Naive thymus-derived CD8-positive, alpha-beta T cell (primary cell): ENCODE data around the gene NUP133. TPM values are rescaled to one million over a fixed set of nuclear protein-coding genes. Genes with fewer than 3 reads are reported as not detected.
A peak's percentile ranks its signal among the peaks of the same experiment; 100 is the strongest.
"Not testable (repeated sequence)": the region's sequence is repeated elsewhere in the genome, so short reads cannot be mapped to it uniquely, and the experiment has no call there.

ENCODE experiments used
- ATAC-seq, 2 donors: fragments of 150-1000 bp; cut with Tn5 transposase in 1 of 2; sonication (Bioruptor Pico), chemical (Tn5 transposase) in 1 of 2; 1 replicate in 1 of 2; 2 replicates in 1 of 2; pipeline ENCODE4 v1.10.0; 2021; ENCODE audit warnings: mild to moderate bottlenecking in 2 of 2, moderate library complexity in 2 of 2
- POLR2A ChIA-PET: fragments of 350-600 bp; sonication (Branson Sonifier 250); formaldehyde crosslinking; loops from one replicate; lab custom pipeline; 2021; ENCODE audit warnings: antibody characterized with exemption; lab: Charles Lee
- DNase-seq, 10 donors: peaks; one replicate each; pipeline versions ENCODE4 v3.0.0 to v3.0.0-alpha.2; 2020 to 2022
- H3K27ac Mint-ChIP-seq, 10 donors: one replicate each; pipeline ENCODE4 v1.8.0; 2020 to 2022; ENCODE audit warnings: mild to moderate bottlenecking in 10 of 10, mixed read lengths in 10 of 10, moderate library complexity in 4 of 10, inconsistent platforms in 1 of 10
- H3K27me3 Mint-ChIP-seq, 5 donors: one replicate each; pipeline ENCODE4 v1.8.0; 2021 to 2022; ENCODE audit warnings: mixed read lengths in 5 of 5
- H3K36me3 Mint-ChIP-seq, 3 donors: one replicate each; pipeline ENCODE4 v1.8.0; 2020 to 2022; ENCODE audit warnings: mixed read lengths in 3 of 3, mild to moderate bottlenecking in 2 of 3, inconsistent platforms in 1 of 3
- H3K4me1 Mint-ChIP-seq, 4 donors: one replicate each; pipeline ENCODE4 v1.8.0; 2021 to 2022; ENCODE audit warnings: mixed read lengths in 4 of 4
- H3K4me3 Mint-ChIP-seq, 10 donors: one replicate each; pipeline ENCODE4 v1.8.0; 2020 to 2022; ENCODE audit warnings: mild to moderate bottlenecking in 10 of 10, mixed read lengths in 10 of 10, moderate library complexity in 6 of 10, inconsistent platforms in 1 of 10
- H3K9me3 Mint-ChIP-seq, 9 donors: one replicate each; pipeline ENCODE4 v1.8.0; 2020 to 2022; ENCODE audit warnings: mixed read lengths in 9 of 9, mild to moderate bottlenecking in 3 of 9, inconsistent platforms in 1 of 9, moderate library complexity in 1 of 9
- polyA plus RNA-seq, 3 donors: library from polyadenylated mRNA; unstranded; fragments of 300-500 nt; fragmentation: Illumina TruSeq; gene quantifications; one replicate each; pipeline ENCODE4 v1.2.3, GENCODE V29; 2021
- total RNA-seq, 8 experiments: library from RNA in 2 of 8; stranded (reverse) in 2 of 8; gene quantifications; one replicate each; pipeline ENCODE4 v1.2.3 and lab custom pipeline; 2021 to 2026

The NUP133 gene
- total and polyA plus RNA-seq, 5 experiments from 2014 or later, result 14.5 to 46.2 (median 17.7) TPM

DNA sequence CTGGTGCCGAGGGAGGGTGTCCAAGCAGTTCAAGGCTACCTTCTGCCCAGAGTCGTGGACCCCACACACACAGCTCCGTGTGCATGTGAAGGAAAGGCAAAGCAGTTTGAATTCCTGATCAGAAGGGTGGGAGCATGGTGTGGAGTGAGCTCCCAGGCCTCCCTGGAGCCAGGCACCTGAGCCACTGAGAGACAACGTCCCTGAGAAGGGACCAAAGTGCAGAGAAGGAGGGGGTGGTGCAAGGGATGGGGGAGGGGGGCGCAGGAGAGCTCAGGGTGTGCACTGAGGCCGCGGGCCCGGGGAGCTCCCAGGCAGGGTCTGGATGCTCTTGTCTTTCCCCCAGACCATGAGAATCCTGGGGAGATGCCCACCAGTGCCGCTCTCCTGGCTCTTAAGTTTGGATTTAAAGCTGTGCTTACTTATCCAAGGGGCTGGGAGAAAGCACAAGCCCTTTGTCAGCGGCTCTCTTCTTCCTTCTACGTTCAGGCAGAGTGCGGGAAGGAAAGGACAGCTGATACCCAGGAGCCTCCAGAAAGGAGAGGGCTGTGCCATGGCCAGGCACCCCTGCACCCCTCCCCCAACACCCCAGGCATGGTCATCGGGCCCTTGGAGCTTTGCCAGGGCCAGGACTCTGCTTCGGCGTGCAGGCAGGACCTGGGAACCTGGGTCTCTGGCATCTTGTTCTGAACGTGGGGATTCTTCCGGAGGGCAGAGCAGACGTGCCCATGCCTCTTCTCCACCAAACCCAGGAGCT lies 98.3 kb downstream of the NUP133 start:
- DNase-seq (no peak), ATAC-seq (no peak)
- Mint-ChIP-seq H3K36me3 (no peaks in the 10 kb centered on the region), H3K4me3 (peak overlapping the region in 5 of 10 donors; percentile 10 to 62 (median 50)), H3K27ac (peak overlapping the region in 1 of 10 donors; percentile 66), H3K9me3 (no peaks in the 10 kb centered on the region), H3K4me1 (peaks cover 11 to 25% (median 22%) of the 10 kb centered on the region in 4 donors), H3K27me3 (peaks cover 35 to 62% (median 57%) of the 10 kb centered on the region in 5 donors)
- POLR2A ChIA-PET, result interaction anchor here (0.6 to 1.2 kb wide), 2 partner anchors 67 to 173 kb away, joined by 4 read pairs; partner anchors contain the start of gene CCSAP

DNA sequence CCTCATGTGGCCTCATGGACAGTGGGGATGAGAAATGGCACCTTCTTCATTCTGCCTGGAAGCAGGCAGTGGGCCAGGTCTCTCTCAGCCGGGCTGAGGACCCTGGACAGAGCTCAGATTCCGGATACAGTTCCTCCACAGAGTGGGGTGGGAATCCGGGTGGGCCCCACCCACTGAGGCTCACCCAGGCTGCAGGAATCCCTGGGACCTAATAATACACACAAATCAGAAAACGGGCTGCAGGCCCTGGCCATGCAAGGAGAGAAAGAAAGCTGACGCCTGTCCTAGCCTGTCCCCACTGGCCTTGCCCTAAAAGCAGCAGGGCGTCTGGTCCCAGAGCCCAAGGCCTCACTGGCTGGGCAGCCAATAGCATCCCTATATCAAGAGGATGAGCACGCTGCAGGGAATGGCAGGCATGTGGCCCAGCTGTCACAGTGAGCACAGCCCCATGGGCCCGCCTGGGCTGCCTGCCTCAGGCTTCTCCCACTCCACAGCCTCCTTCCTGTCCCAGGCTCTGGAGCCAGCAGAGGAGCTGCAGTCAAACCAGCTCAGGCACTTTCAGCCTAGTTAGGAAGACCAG lies 99.6 kb downstream of the NUP133 start:
- H3K9me3 Mint-ChIP-seq, result no peaks in the 10 kb centered on the region
- no peaks in the 10 kb centered on the region for H3K36me3 Mint-ChIP-seq
- peak overlapping the region in 2 of 10 donors; percentile 28 to 87 for H3K4me3 Mint-ChIP-seq
- H3K27ac Mint-ChIP-seq, result no peak overlapping the region
- H3K27me3 Mint-ChIP-seq, result peaks cover 33 to 70% (median 58%) of the 10 kb centered on the region in 5 donors
- POLR2A ChIA-PET, result no interaction called here
- DNase-seq (no peak), ATAC-seq (no peak)
- peaks cover 11 to 25% (median 22%) of the 10 kb centered on the region in 4 donors for H3K4me1 Mint-ChIP-seq

DNA sequence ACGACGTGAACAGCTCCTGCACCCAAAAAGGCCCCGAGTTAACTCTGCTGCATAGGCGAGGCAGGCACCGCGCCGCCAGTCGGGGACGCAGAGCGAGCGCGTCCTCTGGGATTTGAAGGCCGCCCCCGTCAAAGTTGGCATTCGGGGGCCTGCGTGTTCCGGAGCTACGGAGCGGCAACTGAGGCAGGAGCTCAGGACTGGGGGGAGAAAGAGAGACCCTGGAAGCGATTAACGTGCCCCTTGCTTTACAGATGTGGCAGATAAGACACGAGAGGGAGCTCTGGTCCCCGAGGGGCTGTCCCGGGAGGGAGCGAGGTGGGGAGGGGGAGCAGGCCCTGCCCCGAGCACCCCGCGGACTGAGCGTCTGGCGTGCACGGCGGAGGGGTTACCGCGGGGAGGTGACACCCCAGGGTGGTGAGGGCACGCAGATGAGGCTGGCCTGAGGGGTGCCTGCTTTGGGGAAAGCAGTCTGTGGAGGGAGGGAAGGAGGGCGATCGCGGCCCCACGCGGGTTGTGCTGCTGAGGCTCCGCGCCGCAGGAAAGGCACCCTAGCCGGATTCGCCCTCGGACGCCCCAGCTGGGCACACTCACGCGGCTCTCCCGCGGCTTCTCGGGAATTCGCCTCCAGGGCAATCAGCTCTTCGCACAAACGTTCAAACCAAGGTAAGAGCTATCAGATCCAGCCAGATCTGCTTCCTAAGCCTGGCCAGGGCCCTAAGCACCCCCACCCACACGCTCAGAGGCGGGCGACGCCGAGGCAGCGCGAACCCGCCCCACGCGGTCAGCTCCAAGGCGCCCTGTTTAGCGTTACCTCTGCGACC lies 100.7 kb downstream of the NUP133 start:
- Mint-ChIP-seq H3K27ac (peak overlapping the region in 2 of 10 donors; percentile 68 to 76), H3K4me3 (peak overlapping the region; percentile 63 to 87 (median 80)), H3K36me3 (no peaks in the 10 kb centered on the region), H3K9me3 (no peaks in the 10 kb centered on the region), H3K4me1 (peaks cover 11 to 25% (median 22%) of the 10 kb centered on the region in 4 donors), H3K27me3 (peaks cover 33 to 81% (median 50%) of the 10 kb centered on the region in 5 donors)
- peak in 4 of 10 donors; percentile 9 to 22 (median 19) for DNase-seq
- POLR2A ChIA-PET, result no interaction called here
- ATAC-seq, result peak; percentile 62 to 71

DNA sequence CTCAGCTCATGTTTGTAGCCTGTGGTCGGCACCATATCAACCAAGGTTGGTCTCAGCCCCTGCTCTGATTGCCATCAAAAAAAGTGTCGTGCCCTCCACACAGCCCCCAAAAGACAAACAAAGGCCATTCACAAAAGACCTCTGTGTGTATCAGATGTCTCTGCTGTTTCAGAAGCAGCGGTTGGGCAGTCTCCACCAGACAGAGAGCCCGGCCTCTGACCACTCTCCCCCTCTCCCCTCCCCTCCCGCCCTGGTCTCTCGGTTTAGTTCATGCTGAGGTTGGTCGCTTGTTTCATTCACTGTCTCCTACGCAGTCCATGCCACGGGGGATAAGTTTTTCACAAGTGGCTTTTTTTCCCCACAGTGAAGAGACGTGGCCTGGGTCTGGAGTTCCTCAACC lies 101.3 kb downstream of the NUP133 start:
- no peaks in the 10 kb centered on the region for H3K9me3 Mint-ChIP-seq
- POLR2A ChIA-PET, result no interaction called here
- DNase-seq (no peak), ATAC-seq (no peak)
- peaks cover 12 to 25% (median 22%) of the 10 kb centered on the region in 4 donors for H3K4me1 Mint-ChIP-seq
- peak overlapping the region; percentile 63 to 87 (median 80) for H3K4me3 Mint-ChIP-seq
- no peaks in the 10 kb centered on the region for H3K36me3 Mint-ChIP-seq
- peak overlapping the region in 1 of 10 donors; percentile 68 for H3K27ac Mint-ChIP-seq
- peaks cover 34 to 87% (median 53%) of the 10 kb centered on the region in 5 donors for H3K27me3 Mint-ChIP-seq

DNA sequence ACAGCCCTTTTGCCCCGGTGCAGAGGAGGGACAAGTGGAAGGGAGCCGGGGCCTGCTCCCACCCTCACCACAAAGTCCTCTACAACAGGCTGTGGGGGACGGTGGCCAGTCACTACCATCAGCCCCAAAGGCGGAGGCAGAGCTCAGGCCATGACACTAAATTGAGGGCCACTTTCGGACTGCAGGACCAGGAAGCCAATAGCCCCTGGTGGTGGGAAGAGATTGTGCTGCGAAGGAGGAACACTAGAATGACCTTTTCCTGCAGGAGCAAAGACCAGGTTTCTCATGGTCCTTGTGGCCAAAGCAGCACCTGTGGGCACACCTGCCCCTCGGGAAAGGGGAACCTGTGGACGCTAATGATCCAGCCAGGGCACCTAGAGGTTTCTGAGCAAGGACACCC lies 104.6 kb downstream of the NUP133 start:
- Mint-ChIP-seq H3K27ac (peak overlapping the region in 1 of 10 donors; percentile 20), H3K27me3 (peaks cover 29 to 83% (median 43%) of the 10 kb centered on the region in 5 donors), H3K4me1 (peaks cover 5 to 12% (median 11%) of the 10 kb centered on the region in 4 donors), H3K4me3 (no peak overlapping the region), H3K36me3 (no peaks in the 10 kb centered on the region), H3K9me3 (no peaks in the 10 kb centered on the region)
- ATAC-seq (no peak), DNase-seq (no peak)
- POLR2A ChIA-PET, result no interaction called here

DNA sequence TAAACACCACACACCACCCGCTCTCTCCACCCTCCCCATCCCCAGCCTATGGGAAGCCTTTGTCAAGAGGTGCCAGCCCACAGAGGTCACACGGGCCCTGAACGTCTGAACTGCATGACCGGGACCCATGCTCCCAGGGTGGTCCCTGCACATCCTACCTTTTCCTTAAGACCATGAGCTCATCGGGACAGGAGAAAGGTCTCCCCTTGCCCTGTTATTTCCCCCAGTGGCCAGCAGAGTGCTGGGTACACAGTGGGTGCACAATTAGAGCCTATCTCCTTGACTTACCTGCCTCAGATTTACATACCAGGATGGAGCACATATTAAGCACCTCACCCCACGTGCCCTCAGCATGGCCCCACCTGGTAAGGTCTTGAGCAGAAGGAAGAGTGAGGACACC lies 105.1 kb downstream of the NUP133 start:
- Mint-ChIP-seq H3K27me3 (peaks cover 27 to 82% (median 38%) of the 10 kb centered on the region in 5 donors), H3K4me1 (peaks cover 5 to 12% (median 10%) of the 10 kb centered on the region in 4 donors), H3K36me3 (no peaks in the 10 kb centered on the region), H3K4me3 (no peak overlapping the region), H3K9me3 (no peaks in the 10 kb centered on the region), H3K27ac (no peak overlapping the region)
- no peak for DNase-seq
- POLR2A ChIA-PET, result no interaction called here
- ATAC-seq, result no peak

DNA sequence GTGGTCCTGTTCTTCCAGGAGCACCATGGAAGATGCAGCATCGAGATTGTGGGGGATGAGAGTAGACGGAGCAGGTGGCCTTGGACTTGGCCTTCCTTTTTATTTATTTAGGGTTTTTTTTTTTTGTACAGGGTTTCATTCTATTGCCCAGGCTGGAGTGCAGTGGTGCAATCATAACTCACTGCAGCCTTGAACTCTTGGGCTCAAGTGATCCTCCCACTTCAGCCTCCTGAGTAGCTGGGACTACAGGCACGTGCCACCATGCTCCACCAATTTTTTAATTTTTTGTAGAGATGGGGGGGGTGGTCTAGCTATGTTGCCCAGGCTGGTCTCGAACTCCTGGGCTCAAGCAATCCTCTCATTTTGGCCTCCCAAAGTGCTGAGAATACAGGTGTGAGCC lies 105.8 kb downstream of the NUP133 start:
- H3K36me3 Mint-ChIP-seq, DNase-seq, H3K4me1 Mint-ChIP-seq, H3K9me3 Mint-ChIP-seq, ATAC-seq, POLR2A ChIA-PET, H3K4me3 Mint-ChIP-seq: not testable (repeated sequence)
- Mint-ChIP-seq H3K27me3 (peaks cover 26 to 75% (median 36%) of the 10 kb centered on the region in 5 donors), H3K27ac (peak overlapping the region in 1 of 10 donors; percentile 54)

DNA sequence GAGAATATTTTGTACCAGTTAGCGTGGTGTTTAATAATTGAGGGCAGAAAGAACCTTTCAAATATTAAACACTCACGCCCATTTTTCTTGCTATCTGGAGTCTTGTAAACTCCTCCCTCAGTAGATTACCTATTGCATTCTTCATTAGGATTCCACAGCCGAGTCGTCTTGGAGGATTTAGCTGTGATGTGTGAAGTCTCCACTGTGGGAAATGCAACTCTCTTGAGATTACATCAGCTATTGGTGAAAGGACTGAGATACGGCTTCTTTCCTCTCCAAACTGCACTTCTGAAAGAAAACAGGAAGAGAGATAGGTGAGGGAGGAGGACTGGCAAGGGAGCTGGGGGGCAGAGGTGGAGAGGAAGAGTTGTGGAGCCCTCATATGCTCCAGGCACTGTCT lies 110.4 kb downstream of the NUP133 start:
- POLR2A ChIA-PET, result no interaction called here
- Mint-ChIP-seq H3K4me1 (peaks cover 0 to 2% (median 0%) of the 10 kb centered on the region in 4 donors), H3K9me3 (no peaks in the 10 kb centered on the region), H3K27me3 (peaks cover 15 to 55% (median 34%) of the 10 kb centered on the region in 5 donors), H3K27ac (no peak overlapping the region), H3K36me3 (peaks cover 0 to 3% (median 2%) of the 10 kb centered on the region in 3 donors), H3K4me3 (no peak overlapping the region)
- ATAC-seq (no peak), DNase-seq (no peak)

DNA sequence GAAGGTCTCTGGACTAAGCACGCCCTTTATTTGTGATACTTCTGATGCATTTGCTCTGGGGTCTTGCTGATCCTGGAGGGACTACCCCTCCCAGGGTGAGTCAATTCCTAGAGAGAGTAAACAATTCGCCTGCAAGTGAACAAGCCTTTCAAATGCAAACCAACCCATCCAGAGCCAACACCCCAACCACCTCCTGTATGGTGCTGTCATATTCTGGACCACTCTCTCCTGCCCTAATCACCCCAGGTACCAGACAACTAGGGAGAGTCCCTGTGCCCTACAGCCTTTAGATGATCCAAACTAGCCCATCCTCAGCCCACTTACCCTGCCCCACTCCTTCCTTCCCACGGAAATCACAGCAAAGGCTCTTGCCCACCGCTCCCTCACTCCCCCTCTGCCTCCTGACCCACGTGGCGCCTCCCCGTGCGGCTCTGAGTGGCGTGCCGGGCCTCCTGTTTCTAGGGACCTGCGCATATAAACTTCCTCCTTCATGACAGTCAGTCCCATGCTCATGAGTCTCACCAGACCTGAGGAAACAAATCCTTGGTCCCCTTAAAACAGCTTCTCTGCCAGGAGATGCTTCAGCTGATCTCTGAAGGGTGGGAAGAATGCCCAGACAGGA lies 111.4 kb downstream of the NUP133 start:
- peaks cover 0 to 3% (median 2%) of the 10 kb centered on the region in 3 donors for H3K36me3 Mint-ChIP-seq
- no peak overlapping the region for H3K4me3 Mint-ChIP-seq
- POLR2A ChIA-PET, result no interaction called here
- DNase-seq (no peak), ATAC-seq (no peak)
- no peaks in the 10 kb centered on the region for H3K4me1 Mint-ChIP-seq
- H3K9me3 Mint-ChIP-seq, result no peaks in the 10 kb centered on the region
- peaks cover 13 to 55% (median 34%) of the 10 kb centered on the region in 5 donors for H3K27me3 Mint-ChIP-seq
- H3K27ac Mint-ChIP-seq, result peak overlapping the region in 1 of 10 donors; percentile 12

DNA sequence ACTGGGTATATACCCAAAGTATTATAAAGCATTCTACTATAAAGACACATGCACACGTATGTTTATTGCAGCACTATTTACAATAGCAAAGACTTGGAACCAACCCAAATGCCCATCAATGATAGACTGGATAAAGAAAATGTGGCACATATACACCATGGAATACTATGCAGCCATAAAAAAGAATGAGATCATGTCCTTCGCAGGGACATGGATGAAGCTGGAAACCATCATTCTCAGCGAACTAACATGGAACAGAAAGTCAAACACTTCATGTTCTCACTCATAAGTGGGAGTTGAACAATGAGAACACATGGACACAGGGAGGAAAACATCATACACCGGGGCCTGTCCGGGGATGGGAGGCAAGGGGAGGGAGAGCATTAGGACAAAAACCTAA lies 113.6 kb downstream of the NUP133 start:
- H3K27ac Mint-ChIP-seq, H3K4me1 Mint-ChIP-seq, DNase-seq, H3K9me3 Mint-ChIP-seq, H3K4me3 Mint-ChIP-seq, H3K36me3 Mint-ChIP-seq, POLR2A ChIA-PET, ATAC-seq: not testable (repeated sequence)
- peaks cover 10 to 56% (median 28%) of the 10 kb centered on the region in 5 donors for H3K27me3 Mint-ChIP-seq

DNA sequence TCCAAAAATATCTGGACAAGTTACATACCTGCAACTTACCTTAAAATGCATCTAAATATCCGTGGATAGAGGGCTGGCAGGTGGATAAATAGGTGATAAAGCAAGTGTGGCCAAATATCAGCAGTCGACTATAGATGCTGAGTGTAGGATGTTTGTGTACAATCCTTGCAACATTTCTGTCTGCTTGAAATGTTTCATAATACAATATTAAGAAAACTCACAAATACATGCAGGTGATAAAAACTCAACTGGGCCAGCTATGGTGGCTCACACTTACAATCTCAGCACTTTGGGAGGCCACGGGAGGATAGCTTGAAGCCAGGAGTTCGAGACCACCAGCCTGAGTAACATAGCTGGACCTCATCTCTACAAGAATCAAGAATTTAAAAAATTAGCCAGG lies 115.2 kb downstream of the NUP133 start:
- POLR2A ChIA-PET, result no interaction called here
- DNase-seq, result no peak
- Mint-ChIP-seq H3K4me3 (no peak overlapping the region), H3K36me3 (peaks cover 0 to 3% (median 2%) of the 10 kb centered on the region in 3 donors), H3K9me3 (peaks cover 0 to 4% (median 0%) of the 10 kb centered on the region in 9 donors), H3K27ac (no peak overlapping the region), H3K27me3 (peaks cover 10 to 45% (median 30%) of the 10 kb centered on the region in 5 donors), H3K4me1 (no peaks in the 10 kb centered on the region)
- no peak for ATAC-seq
